ENCODE results near the gene EMC1. TPM values are rescaled to one million over a fixed set of nuclear protein-coding genes. Genes with fewer than 3 reads are reported as not detected.
"Not testable (repeated sequence)": the region's sequence is repeated elsewhere in the genome, so short reads cannot be mapped to it uniquely, and the experiment has no call there.

EMC1 gene
- total RNA-seq, 2 donors from 2014 or later: 39.3 to 63.0 TPM

- no peak for DNase-seq (ENCODE audit: low spot score)
- peaks cover 56% of the 10 kb centered on the region for H3K36me3 ChIP-seq
- H3K27ac ChIP-seq: no peak overlapping the region
- TF ChIP-seq CTCF (IDR thresholded peaks at IDR 0.05): no peak
- H3K9me3 ChIP-seq: no peaks in the 10 kb centered on the region
- no peaks in the 10 kb centered on the region for H3K4me1 ChIP-seq (ENCODE audit: control insufficient read depth in 1 of 2, low read depth in 2 of 2)
- no peak overlapping the region for H3K4me3 ChIP-seq
- H3K27me3 ChIP-seq (replicated peaks; ENCODE audit: insufficient read depth): no peaks in the 10 kb centered on the region
- no peak for ATAC-seq (ENCODE audit: insufficient number of reproducible peaks, low FRiP score, low read depth)
These were observed 28.1 kb downstream of the EMC1 start for GRCh38 chr1:19222979-19223824.

GRCh38 chr1:19222573-19222972 lies 28.8 kb downstream of the EMC1 start:
- Histone ChIP-seq H3K27ac (no peak overlapping the region), H3K4me3 (no peak overlapping the region), H3K9me3 (no peaks in the 10 kb centered on the region), H3K4me1 (ENCODE audit: control insufficient read depth in 1 of 2, low read depth in 2 of 2) (no peaks in the 10 kb centered on the region), H3K27me3 (replicated peaks; ENCODE audit: insufficient read depth) (no peaks in the 10 kb centered on the region), H3K36me3 (peaks cover 56% of the 10 kb centered on the region)
- no peak for DNase-seq (ENCODE audit: low spot score)
- no peak for ATAC-seq (ENCODE audit: insufficient number of reproducible peaks, low FRiP score, low read depth)
- TF ChIP-seq CTCF (IDR thresholded peaks at IDR 0.05): no peak

GRCh38 chr1:19220991-19221390 lies 30.3 kb downstream of the EMC1 start:
- H3K4me3 ChIP-seq: no peak overlapping the region
- peaks cover 53% of the 10 kb centered on the region for H3K36me3 ChIP-seq
- no peaks in the 10 kb centered on the region for H3K9me3 ChIP-seq
- no peaks in the 10 kb centered on the region for H3K4me1 ChIP-seq (ENCODE audit: control insufficient read depth in 1 of 2, low read depth in 2 of 2)
- no peak overlapping the region for H3K27ac ChIP-seq
- ATAC-seq (ENCODE audit: insufficient number of reproducible peaks, low FRiP score, low read depth) (no peak), DNase-seq (ENCODE audit: low spot score) (no peak)
- no peak for TF ChIP-seq CTCF (IDR thresholded peaks at IDR 0.05)
- no peaks in the 10 kb centered on the region for H3K27me3 ChIP-seq (replicated peaks; ENCODE audit: insufficient read depth)

GRCh38 chr1:19220080-19220846 lies 31.1 kb downstream of the EMC1 start:
- H3K27ac ChIP-seq: no peak overlapping the region
- no peaks in the 10 kb centered on the region for H3K9me3 ChIP-seq
- H3K27me3 ChIP-seq (replicated peaks; ENCODE audit: insufficient read depth): no peaks in the 10 kb centered on the region
- no peak overlapping the region for H3K4me3 ChIP-seq
- no peaks in the 10 kb centered on the region for H3K4me1 ChIP-seq (ENCODE audit: control insufficient read depth in 1 of 2, low read depth in 2 of 2)
- DNase-seq (ENCODE audit: low spot score) (no peak), ATAC-seq (ENCODE audit: insufficient number of reproducible peaks, low FRiP score, low read depth) (no peak)
- peaks cover 51% of the 10 kb centered on the region for H3K36me3 ChIP-seq
- TF ChIP-seq CTCF (IDR thresholded peaks at IDR 0.05): no peak

GRCh38 chr1:19219451-19219850 lies 31.9 kb downstream of the EMC1 start:
- H3K4me1 ChIP-seq (ENCODE audit: control insufficient read depth in 1 of 2, low read depth in 2 of 2): no peaks in the 10 kb centered on the region
- H3K9me3 ChIP-seq: no peaks in the 10 kb centered on the region
- no peak overlapping the region for H3K27ac ChIP-seq
- no peak for ATAC-seq (ENCODE audit: insufficient number of reproducible peaks, low FRiP score, low read depth)
- H3K27me3 ChIP-seq (replicated peaks; ENCODE audit: insufficient read depth): no peaks in the 10 kb centered on the region
- TF ChIP-seq CTCF (IDR thresholded peaks at IDR 0.05): no peak
- peaks cover 43% of the 10 kb centered on the region for H3K36me3 ChIP-seq
- H3K4me3 ChIP-seq: no peak overlapping the region
- no peak for DNase-seq (ENCODE audit: low spot score)

GRCh38 chr1:19216585-19216984 lies 34.7 kb downstream of the EMC1 start:
- peaks cover 24% of the 10 kb centered on the region for H3K36me3 ChIP-seq
- H3K9me3 ChIP-seq: not testable (repeated sequence)

More at GRCh38 chr1:19216585-19216984, 34.7 kb downstream of the EMC1 start:
- ATAC-seq (ENCODE audit: insufficient number of reproducible peaks, low FRiP score, low read depth); H3K27ac ChIP-seq; DNase-seq (ENCODE audit: low spot score); H3K4me3 ChIP-seq; H3K4me1 ChIP-seq (ENCODE audit: control insufficient read depth in 1 of 2, low read depth in 2 of 2); H3K27me3 ChIP-seq (replicated peaks; ENCODE audit: insufficient read depth): not testable (repeated sequence)
